SIG-M5 treated with dmso at 0.1 percent for 504 hours (cell line): Measurements from ENCODE around the gene TTC24.
A peak's percentile ranks its signal among the peaks of the same experiment; 100 is the strongest.

Experiments
- DNase-seq: peaks from one replicate; lab custom pipeline; 2025; ENCODE audit not compliant: unreplicated experiment; lab: John Stamatoyannopoulos, UW

Gene TTC24

DNA sequence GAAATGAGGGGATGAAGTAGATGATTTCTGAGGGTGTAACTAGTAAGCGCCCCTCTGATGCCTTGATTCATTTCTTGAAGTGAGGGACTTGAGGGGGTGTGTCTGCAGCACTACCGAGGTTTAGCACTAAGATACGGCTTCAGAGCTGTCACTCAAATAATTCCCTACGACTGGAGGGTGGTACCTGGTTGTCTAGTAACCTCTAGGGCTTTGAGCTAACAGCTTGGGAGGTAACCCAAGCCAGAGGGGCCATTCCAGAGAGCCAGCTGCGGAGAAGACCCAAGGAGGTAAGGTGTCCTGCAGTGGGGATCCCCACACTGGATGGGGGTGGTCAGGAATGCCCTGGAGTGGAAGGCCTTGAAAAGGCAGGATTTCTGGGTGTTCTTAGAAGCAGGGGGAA lies at the start of gene TTC24:
TSS of gene TTC24 (plus strand) at position 252 of the 400 bp plus-strand sequence. CDS start 1,642 bp downstream, outside the sequence.
- no peak for DNase-seq

- DNase-seq, result no peak
Observed at GRCh38 chr1:156530006-156530405, 49.5 kb upstream of the TTC24 start.

DNA sequence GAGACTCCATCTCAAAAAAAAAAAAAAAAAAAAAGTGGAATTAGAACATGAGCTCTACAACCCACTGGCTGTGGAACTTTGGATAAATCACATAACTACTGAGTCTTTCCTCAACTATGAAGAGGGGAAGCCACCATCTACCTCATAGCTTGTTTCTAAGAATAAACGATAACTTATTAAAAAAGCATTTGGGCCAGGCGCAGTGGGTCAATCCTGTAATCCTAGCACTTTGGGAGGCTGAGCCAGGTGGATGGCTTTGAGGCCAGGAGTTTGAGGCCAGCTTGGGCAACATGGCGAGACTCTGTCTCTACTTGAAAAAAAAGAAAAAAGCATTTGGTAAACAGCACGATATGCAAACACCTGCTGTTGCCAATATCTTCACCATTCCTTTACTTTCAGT lies 47.1 kb upstream of the TTC24 start:
- DNase-seq, result no peak

- no peak for DNase-seq
Observed at GRCh38 chr1:156533568-156534220, 45.8 kb upstream of the TTC24 start.

DNA sequence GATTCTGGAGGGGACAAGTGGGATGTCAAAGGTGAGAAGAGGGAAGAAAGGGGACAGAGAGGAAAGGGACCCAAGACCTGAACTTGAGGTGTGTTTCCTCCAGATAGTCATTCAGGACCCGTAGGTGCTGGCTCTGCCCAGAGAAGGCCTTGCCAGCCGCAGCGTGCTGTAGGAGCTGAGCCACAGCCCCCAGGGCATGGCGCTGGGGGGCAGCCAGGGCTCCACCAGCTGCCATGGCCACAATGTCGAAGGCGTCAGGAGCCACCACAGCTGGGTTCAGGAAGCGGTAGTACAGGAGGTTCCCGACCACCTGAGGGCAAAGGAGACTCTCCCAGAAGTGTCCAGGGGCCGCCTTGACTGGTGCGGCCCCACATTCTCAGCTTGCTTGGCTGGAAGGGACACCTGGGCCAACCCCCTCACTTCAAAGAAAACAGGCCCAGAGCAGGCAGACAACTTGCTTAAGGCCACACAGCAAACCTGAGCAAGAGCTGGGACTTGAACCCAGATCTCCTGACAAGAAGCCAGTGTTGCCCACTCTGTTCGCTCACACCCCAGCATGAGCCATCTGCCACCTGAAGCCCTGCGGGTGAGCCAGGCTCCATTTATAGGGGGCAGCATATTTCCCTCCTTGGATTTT lies 45.0 kb upstream of the TTC24 start:
- no peak for DNase-seq

DNA sequence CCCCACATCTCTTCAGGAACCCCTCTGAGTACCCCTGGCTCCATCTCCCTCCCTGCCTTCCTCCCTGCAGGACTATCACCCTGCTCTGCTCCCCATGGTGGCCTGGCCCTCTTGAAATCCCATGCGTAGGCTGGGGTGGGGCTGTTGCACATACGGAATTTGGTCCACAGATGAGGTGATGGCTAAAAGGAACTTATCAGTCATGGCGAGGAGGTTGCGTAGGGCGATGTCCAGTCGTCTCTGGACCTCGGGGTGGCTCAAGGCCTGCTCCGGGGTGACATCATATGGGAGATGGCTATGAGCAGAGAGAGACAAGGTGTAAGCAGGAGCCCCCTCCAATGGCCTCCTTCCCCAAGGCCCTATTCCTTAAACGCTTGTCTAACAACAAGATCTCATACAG lies 42.5 kb upstream of the TTC24 start:
- DNase-seq, result no peak

- DNase-seq, result no peak
Observed at GRCh38 chr1:156538711-156539440, 40.6 kb upstream of the TTC24 start.

DNA sequence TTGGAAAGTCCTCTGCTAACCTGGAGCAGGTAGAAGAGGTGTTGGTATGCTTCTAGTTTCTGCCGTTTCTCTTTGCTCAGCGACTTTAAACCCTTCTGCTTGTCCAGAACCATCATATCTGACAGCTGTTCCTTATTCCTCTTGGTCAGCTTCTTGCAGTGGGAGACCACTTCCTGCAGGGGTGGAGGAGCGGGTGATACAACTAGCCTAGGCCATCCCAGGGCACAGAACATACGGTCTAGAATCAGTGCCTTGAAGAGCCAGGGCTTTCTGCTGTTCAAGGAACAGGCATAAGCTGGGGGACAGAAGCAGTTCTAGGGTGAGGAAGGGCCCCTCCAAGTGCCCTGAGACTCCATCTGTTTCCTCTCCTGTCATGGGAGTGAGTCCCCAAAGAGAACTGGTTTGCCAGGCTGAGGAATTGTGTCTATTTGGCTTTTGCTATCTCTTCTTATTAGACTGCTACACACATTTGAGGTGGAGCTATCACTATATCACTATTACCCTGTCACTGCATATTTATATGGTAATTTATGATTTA lies 39.6 kb upstream of the TTC24 start:
- DNase-seq, result no peak

- no peak for DNase-seq
Observed at GRCh38 chr1:156540955-156541354, 38.6 kb upstream of the TTC24 start.

DNA sequence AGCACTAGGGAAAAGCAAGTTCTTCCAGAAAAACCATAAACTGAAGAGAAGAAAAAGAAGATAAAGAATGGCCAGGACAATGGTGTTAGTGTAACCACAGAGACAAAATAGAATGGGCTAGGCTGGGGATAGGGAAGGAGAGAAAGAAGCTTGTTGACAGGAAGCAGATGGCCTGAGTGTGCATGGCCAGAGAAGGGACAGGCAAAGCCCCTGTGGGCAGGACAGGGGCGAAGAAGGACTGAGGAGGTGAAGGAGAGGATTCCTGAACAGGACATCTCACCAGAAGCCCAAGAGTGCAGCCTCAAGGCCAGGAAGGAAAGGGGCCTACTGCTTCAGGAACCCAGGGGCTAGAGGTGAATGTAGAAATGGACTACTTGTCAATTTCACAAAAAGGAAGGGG lies 36.5 kb upstream of the TTC24 start:
- no peak for DNase-seq

- DNase-seq, result no peak
Observed at GRCh38 chr1:156544592-156545102, 34.9 kb upstream of the TTC24 start.

DNA sequence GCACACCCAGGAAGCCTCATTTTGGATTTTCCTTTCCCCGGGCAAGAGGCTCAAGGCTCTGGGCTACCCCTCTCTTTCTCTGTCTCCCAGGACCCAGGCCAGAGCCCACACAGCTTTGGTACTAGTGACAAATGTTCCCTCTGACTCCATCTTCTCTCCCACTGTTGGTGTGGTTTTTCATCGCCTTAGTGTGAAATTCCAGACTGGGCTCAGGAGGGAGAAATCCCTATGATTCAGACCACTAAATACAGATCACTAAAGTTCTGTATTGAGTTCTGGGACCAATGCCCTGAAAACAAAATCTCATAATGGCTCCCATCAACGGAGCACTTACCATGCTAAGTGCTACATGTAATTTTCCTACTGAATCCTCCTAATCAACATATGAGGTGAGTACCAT lies 33.3 kb upstream of the TTC24 start:
- DNase-seq, result no peak

GRCh38 chr1:156547434-156547833 lies 32.1 kb upstream of the TTC24 start:
- no peak for DNase-seq

GRCh38 chr1:156547982-156548381 lies 31.5 kb upstream of the TTC24 start:
- DNase-seq, result no peak

DNA sequence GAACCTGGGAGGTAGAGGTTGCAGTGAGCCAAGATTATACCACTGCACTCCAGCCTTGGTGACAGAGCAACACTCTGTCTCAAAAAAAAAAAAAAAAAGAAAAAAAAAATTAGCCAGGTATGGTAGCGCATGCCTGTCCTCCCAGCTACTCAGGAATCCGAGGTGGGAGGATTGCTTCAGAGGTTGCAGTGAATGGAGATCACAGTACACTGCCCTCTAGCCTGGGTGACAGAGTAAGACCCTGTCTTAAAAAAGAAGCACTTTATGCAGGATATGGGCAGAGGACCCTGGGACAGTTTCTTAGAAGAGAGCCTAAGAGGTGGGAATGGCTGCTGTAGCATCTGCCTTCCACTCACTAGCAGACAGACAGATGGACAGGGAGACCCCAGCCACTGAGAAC lies 30.1 kb upstream of the TTC24 start:
- no peak for DNase-seq

- DNase-seq, result no peak
Observed at GRCh38 chr1:156549831-156550230, 29.7 kb upstream of the TTC24 start.

DNA sequence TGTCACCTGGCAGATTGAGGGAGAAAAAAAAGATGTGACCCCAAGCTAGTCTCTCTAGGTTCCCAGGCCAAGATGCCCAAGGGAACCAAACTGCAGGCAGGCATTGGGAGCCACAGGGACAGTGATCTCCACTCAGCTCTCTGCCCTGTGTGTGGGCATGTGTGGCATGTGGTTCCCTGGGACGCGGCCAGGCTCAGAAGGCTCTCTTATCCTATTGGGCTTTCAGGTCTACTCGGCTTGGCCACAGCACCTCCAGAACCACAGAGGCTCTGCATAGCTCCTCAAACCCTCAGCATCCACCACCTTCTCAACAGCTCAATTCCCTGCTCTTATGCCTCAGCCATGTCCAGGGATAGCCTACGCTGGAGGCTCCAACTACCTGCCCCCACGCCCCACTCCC lies 29.2 kb upstream of the TTC24 start:
- DNase-seq, result no peak

- DNase-seq, result peak; percentile 38
Observed at GRCh38 chr1:156551066-156551643, 28.4 kb upstream of the TTC24 start.

GRCh38 chr1:156551869-156552268 lies 27.7 kb upstream of the TTC24 start:
- peak; percentile 37 for DNase-seq

DNA sequence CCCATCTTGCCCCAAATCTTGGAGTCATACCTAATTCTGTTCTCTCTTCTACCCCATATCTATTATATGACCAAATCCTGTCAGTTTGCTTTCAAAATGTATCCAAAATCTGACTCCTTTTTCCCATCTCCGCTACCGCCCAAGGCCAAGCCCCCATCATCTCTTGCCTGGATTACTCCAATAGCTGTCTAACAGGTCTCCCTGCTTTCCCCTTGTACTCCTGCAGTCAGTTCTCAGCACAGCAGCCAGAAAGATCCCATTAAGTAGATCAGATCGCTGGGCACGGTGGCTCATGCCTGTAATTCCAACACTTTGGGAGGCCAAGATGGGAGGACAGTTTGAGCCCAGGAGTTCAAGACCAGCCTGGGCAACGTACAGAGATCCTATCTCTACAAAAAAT lies 27.0 kb upstream of the TTC24 start:
- DNase-seq, result no peak

DNA sequence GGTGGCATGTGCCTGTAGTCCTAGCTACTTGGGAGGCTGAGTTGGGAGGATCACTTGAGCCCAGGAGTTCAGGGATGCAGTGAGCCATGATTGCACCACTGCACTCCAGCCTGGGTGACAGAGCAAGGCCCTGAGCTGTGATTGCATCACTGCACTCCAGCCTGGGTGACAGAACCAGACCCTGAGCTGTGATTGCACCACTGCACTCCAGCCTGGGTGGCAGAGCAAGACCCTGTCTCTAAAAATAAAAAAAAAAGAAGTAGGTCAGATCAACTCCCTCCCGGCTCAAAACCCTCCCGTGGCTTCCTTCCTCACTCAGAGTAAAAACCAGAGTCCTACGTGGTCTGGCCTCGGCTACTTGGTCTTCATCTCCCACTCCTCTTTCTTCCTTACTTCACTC lies 26.6 kb upstream of the TTC24 start:
- peak; percentile 90 for DNase-seq
